ENCODE results near the gene ANKRD31. TPM values are rescaled to one million over a fixed set of nuclear protein-coding genes. Genes with fewer than 3 reads are reported as not detected.

ANKRD31 gene
- total RNA-seq, 1 donor from 2014 or later, result 0.07 TPM

DNA sequence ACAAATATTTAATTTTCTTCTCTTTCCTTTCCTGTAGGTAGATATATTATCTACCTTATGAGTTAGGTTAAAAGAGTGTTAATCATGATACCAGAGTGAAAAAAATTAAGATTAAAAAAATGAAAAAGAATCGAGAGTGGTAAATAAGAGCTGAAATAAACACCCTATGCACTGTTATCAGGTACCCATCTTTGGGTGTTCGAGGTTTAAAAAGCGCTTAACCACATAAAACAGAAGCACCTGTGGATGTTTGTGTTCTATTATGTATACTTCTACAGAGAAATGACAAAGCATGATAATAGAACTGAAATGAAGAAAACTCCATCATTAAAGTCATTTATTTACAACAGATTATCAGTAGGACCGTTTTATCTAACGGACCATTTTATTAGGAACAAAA, 158.7 kb downstream of the ANKRD31 start:
- H3K4me2 ChIP-seq (ENCODE audit: low read length), result no peak overlapping the region
- Mint-ChIP-seq H3K9me3 (ENCODE audit: unreplicated experiment) (no peaks in the 10 kb centered on the region), H3K27me3 (ENCODE audit: low read depth, unreplicated experiment) (no peaks in the 10 kb centered on the region), H3K4me1 (ENCODE audit: low read depth, unreplicated experiment) (no peaks in the 10 kb centered on the region), H3K36me3 (ENCODE audit: low read depth, unreplicated experiment) (no peaks in the 10 kb centered on the region), H3K4me3 (ENCODE audit: unreplicated experiment) (no peak overlapping the region), H3K27ac (ENCODE audit: unreplicated experiment) (no peak overlapping the region)
- FAIRE-seq (no peak), DNase-seq (ENCODE audit: low read depth) (no peak)
- no peak overlapping the region for H3K4me3 ChIP-seq (ENCODE audit: insufficient read depth, low read depth, low read length)
- no peak overlapping the region for H2AFZ ChIP-seq (ENCODE audit: low read depth, low read length)
- no peaks in the 10 kb centered on the region for H3K79me2 ChIP-seq (ENCODE audit: insufficient read depth, low read length)
- no peaks in the 10 kb centered on the region for H3K4me1 ChIP-seq (ENCODE audit: insufficient read depth, low read length)
- H3K36me3 ChIP-seq (ENCODE audit: insufficient read depth, low read length), result no peaks in the 10 kb centered on the region
- no peaks in the 10 kb centered on the region for H4K20me1 ChIP-seq (ENCODE audit: insufficient read depth, low read length)
- no peak overlapping the region for H3K9ac ChIP-seq (ENCODE audit: low read length)
- TF ChIP-seq, protein P1, sequence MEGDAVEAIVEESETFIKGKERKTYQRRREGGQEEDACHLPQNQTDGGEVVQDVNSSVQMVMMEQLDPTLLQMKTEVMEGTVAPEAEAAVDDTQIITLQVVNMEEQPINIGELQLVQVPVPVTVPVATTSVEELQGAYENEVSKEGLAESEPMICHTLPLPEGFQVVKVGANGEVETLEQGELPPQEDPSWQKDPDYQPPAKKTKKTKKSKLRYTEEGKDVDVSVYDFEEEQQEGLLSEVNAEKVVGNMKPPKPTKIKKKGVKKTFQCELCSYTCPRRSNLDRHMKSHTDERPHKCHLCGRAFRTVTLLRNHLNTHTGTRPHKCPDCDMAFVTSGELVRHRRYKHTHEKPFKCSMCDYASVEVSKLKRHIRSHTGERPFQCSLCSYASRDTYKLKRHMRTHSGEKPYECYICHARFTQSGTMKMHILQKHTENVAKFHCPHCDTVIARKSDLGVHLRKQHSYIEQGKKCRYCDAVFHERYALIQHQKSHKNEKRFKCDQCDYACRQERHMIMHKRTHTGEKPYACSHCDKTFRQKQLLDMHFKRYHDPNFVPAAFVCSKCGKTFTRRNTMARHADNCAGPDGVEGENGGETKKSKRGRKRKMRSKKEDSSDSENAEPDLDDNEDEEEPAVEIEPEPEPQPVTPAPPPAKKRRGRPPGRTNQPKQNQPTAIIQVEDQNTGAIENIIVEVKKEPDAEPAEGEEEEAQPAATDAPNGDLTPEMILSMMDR (IDR thresholded peaks at IDR 0.05; ENCODE audit: insufficient read depth, low read depth, low read length), result no peak
- TF ChIP-seq EZH2 (IDR thresholded peaks at IDR 0.05; ENCODE audit: insufficient read depth, low read length), result no peak
- H3K27me3 ChIP-seq (ENCODE audit: insufficient read depth, low read length), result no peaks in the 10 kb centered on the region
- H3K9me3 ChIP-seq (ENCODE audit: insufficient read depth, low read depth, low read length), result no peaks in the 10 kb centered on the region
- H3K27ac ChIP-seq (ENCODE audit: low read depth, low read length), result no peak overlapping the region

DNA sequence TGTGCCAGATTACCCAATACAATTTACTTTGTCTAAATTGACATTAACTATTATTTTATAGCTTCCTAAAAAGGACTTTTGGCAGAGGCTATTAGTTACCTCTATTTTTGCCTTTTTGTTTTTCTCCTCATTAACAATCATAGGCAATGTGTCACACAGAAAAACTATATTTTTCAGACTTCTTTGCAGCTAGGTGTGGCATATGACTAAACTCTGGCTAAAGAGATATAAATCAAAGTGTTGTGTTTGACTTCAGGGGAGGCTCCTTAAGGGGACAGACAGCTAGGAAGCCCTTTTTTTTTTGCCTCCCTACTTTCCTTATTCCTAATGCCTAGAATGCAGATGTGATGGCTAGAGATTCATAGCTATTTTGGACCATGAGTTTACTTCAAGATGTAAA, 164.6 kb downstream of the ANKRD31 start:
- Histone ChIP-seq H3K4me3 (ENCODE audit: insufficient read depth, low read depth, low read length) (no peak overlapping the region), H3K9me3 (ENCODE audit: insufficient read depth, low read depth, low read length) (no peaks in the 10 kb centered on the region), H2AFZ (ENCODE audit: low read depth, low read length) (no peak overlapping the region), H3K27me3 (ENCODE audit: insufficient read depth, low read length) (no peaks in the 10 kb centered on the region), H3K4me2 (ENCODE audit: low read length) (no peak overlapping the region), H3K79me2 (ENCODE audit: insufficient read depth, low read length) (no peaks in the 10 kb centered on the region), H3K27ac (ENCODE audit: low read depth, low read length) (no peak overlapping the region), H3K36me3 (ENCODE audit: insufficient read depth, low read length) (no peaks in the 10 kb centered on the region), H3K4me1 (ENCODE audit: insufficient read depth, low read length) (no peaks in the 10 kb centered on the region), H4K20me1 (ENCODE audit: insufficient read depth, low read length) (no peaks in the 10 kb centered on the region), H3K9ac (ENCODE audit: low read length) (no peak overlapping the region)
- no peak overlapping the region for H3K27ac Mint-ChIP-seq (ENCODE audit: unreplicated experiment)
- no peak overlapping the region for H3K4me3 Mint-ChIP-seq (ENCODE audit: unreplicated experiment)
- FAIRE-seq (no peak), DNase-seq (ENCODE audit: low read depth) (no peak)
- no peaks in the 10 kb centered on the region for H3K4me1 Mint-ChIP-seq (ENCODE audit: low read depth, unreplicated experiment)
- H3K9me3 Mint-ChIP-seq (ENCODE audit: unreplicated experiment), result no peaks in the 10 kb centered on the region
- H3K36me3 Mint-ChIP-seq (ENCODE audit: low read depth, unreplicated experiment), result no peaks in the 10 kb centered on the region
- H3K27me3 Mint-ChIP-seq (ENCODE audit: low read depth, unreplicated experiment), result peaks cover 2% of the 10 kb centered on the region
- no peak for TF ChIP-seq EZH2 (IDR thresholded peaks at IDR 0.05; ENCODE audit: insufficient read depth, low read length)
- TF ChIP-seq, protein P1 (IDR thresholded peaks at IDR 0.05; ENCODE audit: insufficient read depth, low read depth, low read length), result no peak

DNA sequence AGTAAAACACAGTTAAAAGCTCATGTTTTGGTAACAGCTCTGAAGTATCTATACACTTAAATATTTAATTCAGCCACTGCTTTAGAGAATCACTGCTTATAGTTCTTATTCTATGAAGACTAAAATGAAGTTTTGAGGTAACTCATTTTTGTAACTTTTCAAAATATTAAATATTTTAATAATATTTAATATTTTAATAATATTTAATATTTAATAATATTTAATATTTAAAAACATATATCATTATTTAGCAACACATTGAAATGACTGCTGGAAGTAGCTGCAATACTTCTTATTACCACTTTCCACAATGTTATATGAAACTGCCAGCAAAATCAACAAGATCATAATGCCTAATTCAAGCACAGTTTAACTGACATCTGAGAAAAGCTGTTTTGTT, 165.6 kb downstream of the ANKRD31 start:
- Mint-ChIP-seq H3K4me1 (ENCODE audit: low read depth, unreplicated experiment) (no peaks in the 10 kb centered on the region), H3K27ac (ENCODE audit: unreplicated experiment) (no peak overlapping the region), H3K9me3 (ENCODE audit: unreplicated experiment) (no peaks in the 10 kb centered on the region), H3K4me3 (ENCODE audit: unreplicated experiment) (no peak overlapping the region), H3K27me3 (ENCODE audit: low read depth, unreplicated experiment) (peaks cover 4% of the 10 kb centered on the region), H3K36me3 (ENCODE audit: low read depth, unreplicated experiment) (no peaks in the 10 kb centered on the region)
- Histone ChIP-seq H2AFZ (ENCODE audit: low read depth, low read length) (no peak overlapping the region), H3K4me2 (ENCODE audit: low read length) (no peak overlapping the region), H4K20me1 (ENCODE audit: insufficient read depth, low read length) (no peaks in the 10 kb centered on the region), H3K4me3 (ENCODE audit: insufficient read depth, low read depth, low read length) (no peak overlapping the region), H3K9me3 (ENCODE audit: insufficient read depth, low read depth, low read length) (no peaks in the 10 kb centered on the region), H3K27me3 (ENCODE audit: insufficient read depth, low read length) (no peaks in the 10 kb centered on the region), H3K4me1 (ENCODE audit: insufficient read depth, low read length) (no peaks in the 10 kb centered on the region), H3K9ac (ENCODE audit: low read length) (no peak overlapping the region), H3K79me2 (ENCODE audit: insufficient read depth, low read length) (no peaks in the 10 kb centered on the region), H3K36me3 (ENCODE audit: insufficient read depth, low read length) (no peaks in the 10 kb centered on the region), H3K27ac (ENCODE audit: low read depth, low read length) (no peak overlapping the region)
- DNase-seq (ENCODE audit: low read depth) (no peak), FAIRE-seq (no peak)
- TF ChIP-seq EZH2 (IDR thresholded peaks at IDR 0.05; ENCODE audit: insufficient read depth, low read length), result no peak
- TF ChIP-seq, protein P1 (IDR thresholded peaks at IDR 0.05; ENCODE audit: insufficient read depth, low read depth, low read length), result no peak

Data from astrocyte (in vitro differentiated cells and primary cell).